ENCODE measurements around the gene KCNAB2.

- TF ChIP-seq POLR2AphosphoS5 (IDR thresholded peaks at IDR 0.05; ENCODE audit: low read depth, low read length): no peak
- no peak for TF ChIP-seq TAF1 (IDR thresholded peaks at IDR 0.05; ENCODE audit: borderline replicate concordance, insufficient read depth, low read length)
- TF ChIP-seq REST (IDR thresholded peaks at IDR 0.05; ENCODE audit: insufficient read depth in 1 of 2, low read depth in 2 of 2, low read length in 2 of 2): no peak
These were observed 11.6 kb downstream of the KCNAB2 start for GRCh38 chr1:6057170-6057845.

Measured in PFSK-1 (cell line).